Midbrain (tissue), 1 donor: ENCODE data around the gene LPXN.

Source experiments
- DNase-seq: peaks from one replicate; lab custom pipeline; 2025; lab: John Stamatoyannopoulos, UW

The LPXN gene

DNA sequence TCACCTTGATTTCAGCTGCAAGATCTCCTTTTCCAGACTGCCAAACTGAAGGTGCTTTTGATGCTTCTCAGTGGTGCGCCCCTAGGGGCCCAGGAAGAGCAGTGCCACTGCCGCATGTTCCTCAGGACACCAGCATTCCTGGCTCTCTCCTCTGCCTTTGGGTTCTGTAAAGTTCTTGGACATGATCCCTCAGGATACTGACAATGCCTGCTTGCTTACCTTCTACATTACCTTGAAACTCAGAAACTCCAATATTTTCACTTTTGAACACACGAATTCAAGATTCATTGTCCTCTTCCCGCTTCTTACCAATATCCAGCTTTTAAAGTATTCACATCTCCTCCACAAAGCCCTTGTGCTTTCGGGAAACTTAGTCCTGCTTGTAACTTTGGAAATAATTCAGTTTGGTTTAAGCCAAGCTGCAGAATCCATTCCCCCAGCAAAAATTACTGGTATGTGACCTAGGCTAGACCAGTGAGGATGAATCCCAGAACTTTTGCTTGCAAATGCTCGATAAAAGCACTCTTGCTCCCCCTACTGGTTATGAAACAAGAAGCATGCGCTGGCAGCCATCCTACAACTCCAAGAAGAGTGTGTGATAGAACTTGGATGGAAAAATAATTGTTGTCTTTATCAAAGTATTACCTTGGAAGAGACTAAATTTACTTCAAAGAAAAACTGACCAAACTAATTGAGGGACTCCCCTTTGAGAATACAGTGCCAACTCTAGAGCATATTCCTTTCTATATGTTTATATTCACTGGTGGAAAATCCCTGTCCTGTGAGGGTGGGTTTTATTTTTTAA is 51.2 kb downstream of the LPXN start:
- DNase-seq = peak; percentile 82

DNA sequence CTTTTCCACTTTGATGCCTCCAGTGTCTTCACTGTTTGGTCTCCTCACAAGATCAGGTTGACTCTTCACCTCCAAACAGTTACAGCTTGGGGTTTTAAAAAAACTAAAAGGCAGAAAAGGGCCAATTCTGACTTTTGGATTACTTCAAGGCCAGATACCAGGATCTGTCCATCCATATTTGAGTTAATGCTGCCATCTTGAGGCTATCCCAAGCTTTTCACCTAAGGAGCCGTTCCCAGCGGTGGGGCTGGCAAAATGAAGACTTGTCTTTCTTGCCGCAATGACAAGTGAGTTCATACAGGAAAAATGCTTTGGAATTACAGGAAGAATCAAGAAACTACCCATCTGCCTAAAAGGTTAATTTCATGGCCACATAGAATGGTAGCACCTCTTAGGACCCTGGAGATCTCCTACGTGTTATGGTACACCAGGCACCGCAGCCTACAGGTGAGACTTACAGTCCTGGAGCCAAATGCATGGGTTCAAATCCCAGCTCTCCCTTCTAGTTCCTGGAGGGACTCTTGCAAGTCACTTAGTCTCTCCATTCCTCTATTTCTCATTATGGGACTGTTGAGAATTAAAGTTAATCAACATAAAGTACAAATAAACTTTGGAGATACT is 61.8 kb downstream of the LPXN start:
- DNase-seq = peak; percentile 71

GRCh38 chr11:58511636-58512035 is 64.0 kb downstream of the LPXN start:
- DNase-seq = no peak

DNA sequence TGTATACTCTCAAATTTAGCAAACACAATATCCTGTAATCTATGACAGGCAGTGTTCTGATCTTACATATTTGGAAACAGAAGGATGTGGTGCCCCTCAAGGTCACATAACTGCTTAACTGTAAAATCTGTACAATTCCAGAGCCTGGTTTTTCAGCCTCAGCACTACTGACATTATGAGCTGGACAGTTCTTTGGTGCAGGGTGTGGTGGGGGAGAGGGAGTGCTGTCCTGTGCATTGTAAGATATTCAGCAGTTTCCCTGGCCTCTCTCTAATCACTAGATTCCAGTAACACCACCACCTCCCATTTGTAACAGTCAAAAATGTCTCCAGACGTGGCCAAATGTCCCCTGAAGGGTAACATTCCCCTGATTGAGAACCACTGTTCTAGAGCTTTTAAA is 65.9 kb downstream of the LPXN start:
- DNase-seq = no peak

DNA sequence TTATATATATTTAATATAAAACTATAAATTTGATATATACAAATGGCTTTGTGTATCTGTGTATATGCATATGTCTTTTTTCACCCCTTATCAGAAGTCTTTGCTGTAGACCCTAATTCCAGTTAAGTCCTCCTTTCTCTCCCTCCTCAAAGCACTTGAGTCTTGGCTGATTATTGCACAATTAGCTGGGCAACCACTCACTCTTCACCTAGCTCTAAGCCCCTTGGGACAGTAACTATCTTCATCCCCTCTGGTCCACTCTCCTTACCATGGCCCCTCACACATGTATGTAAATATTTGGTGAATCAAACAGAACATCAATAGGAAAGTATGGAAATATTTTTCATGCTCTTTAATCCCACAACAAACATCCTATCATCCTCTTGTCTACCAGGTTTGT is 66.8 kb downstream of the LPXN start:
- DNase-seq = no peak

DNA sequence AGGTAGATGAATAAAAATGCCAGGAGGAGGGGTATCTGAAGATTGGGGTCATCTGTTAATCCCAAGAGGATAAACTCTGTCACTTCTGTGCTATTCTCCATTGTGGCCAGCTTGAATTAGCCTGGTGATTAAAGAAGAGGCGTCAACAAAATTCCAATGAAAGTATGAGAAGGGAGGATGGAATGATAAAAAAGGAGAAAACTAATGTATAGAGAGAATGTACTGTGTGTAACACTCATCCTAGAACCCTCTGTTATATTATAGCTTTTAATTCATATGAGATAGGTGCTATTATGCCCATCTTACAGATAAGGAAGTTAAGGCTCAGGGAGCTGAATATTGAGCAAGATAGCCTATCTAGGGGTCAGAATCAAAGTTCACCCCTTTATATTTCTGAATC is 67.7 kb downstream of the LPXN start, which contains the start of gene OR5B21:
OR5B21 (minus strand) TSS at position 101 of the 400 bp plus-strand sequence; CDS start at position 101, 0 bp downstream.
- DNase-seq = no peak

GRCh38 chr11:58507355-58507754 is 68.3 kb downstream of the LPXN start:
- no peak for DNase-seq

- no peak for DNase-seq
These were observed 68.7 kb downstream of the LPXN start for GRCh38 chr11:58506935-58507334.

DNA sequence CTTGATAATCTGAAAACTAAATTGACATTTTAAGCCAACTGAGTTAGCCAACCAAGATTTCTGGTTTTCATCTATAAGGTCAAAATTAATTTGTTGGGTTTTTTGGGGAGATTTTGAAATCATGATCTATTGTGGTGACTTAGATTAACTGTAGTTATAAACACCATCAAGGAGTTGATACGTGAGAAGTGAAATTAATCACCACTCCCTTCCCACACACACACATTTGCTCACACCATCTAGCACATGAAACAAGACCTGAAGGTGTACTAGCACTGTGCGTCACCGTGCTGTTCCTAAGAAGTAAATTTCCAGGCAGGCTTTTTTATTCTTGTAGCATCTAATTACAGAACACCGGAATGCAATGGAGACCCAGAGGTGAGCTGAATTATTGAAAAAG is 69.8 kb downstream of the LPXN start:
- DNase-seq = no peak

DNA sequence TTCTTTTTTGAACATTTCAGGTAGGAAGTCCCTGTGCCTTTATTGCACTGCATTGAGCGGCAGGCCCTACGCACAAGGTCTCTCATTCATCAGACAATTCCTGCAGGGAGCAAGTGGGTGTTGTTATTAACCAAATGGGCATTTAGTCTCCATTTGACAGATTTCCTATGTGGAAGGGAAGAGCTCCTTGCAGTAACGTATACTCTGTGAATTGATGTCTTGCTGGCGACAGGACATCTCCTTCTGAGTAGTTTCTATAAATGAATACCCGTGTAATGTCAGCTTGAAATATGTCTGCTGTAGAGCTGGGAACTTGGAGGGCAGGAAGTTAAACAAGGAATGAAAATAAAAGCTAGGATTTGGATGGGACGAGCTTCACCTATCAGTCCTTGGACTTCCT is 71.4 kb downstream of the LPXN start:
- DNase-seq = no peak

GRCh38 chr11:58503361-58503856 is 72.2 kb downstream of the LPXN start:
- DNase-seq = no peak

GRCh38 chr11:58502004-58502403 is 73.7 kb downstream of the LPXN start:
- no peak for DNase-seq

GRCh38 chr11:58498464-58498863 is 77.2 kb downstream of the LPXN start:
- DNase-seq = no peak

DNA sequence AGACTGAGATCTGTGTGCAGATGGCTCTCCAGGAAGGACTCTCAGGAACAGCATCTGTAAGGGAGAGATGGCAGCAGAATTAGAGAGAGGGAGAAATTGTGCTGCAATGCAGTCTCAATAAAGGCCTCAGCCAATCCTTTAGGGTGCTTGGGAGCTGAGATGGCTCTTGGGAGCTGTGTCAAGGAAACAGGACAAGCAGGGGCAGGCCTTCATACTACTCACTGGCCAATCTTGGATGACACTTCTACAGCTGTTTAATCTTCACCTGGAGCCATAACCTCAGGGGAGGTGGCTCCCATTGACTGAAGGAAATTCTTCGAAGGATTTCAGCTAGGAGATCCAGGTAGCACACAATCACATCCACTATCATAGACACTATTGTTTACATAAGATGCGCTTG is 77.7 kb downstream of the LPXN start:
- DNase-seq = no peak

DNA sequence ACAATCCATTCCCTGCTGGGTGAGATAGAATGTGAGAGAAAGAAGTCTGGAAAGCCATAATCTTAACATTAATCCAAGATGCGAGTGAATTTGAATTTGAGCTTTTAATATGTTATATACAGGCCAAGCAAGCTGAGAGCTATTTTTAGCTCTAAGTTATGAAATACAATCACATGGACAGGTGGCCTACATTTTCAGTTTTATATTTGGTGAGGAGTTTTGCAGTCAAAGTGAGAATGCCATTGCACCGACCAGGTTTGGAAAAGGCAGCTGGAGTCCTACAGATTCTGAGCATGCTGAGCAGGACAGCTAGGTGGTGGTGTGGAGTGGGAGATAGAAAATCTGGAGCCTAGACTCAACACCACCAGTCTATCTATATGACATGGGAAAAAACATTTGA is 79.8 kb downstream of the LPXN start:
- peak; percentile 22 for DNase-seq

DNA sequence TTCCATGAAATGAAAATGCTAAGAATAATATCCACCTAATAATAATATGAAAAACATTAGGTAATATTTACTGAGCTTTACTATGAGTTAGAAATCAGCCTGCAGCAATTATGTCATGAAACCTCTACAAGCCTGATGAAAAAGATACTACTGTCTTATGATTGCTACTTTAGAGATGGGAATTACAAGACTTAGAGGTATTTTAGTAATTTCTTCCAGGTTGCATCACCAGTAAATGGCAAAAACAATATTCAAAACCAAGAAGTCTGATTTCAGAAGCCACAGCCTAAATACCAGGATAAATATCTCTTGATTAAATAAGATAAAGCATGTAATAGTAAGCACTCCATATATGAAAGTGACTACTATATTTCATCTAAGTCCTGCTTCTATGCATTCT is 81.6 kb downstream of the LPXN start:
- no peak for DNase-seq

- DNase-seq = no peak
These were observed 82.0 kb downstream of the LPXN start for GRCh38 chr11:58493676-58494075.

DNA sequence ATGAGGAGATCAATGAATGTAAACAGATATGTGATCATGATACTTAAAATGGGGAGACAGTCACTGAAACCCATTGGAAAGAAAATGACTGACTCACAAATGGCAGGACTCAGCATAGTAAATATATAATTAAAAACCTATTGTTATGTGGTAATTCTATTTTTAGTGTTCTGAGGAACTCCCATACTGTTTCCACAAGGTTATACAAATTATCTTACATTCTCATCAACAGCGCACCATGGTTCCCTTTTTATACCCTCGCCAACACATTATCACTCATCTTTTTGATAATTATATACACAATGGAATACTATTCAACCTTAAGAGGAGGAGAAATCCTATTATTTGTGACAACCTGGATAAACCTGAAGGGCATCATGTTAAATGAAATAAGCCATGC is 84.8 kb downstream of the LPXN start:
- DNase-seq = no peak

- DNase-seq = no peak
These were observed 88.5 kb downstream of the LPXN start for GRCh38 chr11:58487170-58487569.

- no peak for DNase-seq
These were observed 89.7 kb downstream of the LPXN start for GRCh38 chr11:58485961-58486360.
